HG02588 (cell line): ENCODE data around the gene TRAK1.

Experiments used
- ATAC-seq: cut with Tn5 transposase; IDR thresholded peaks from one replicate; pipeline ENCODE4 v1.9.1; 2021; ENCODE audit warnings: mild to moderate bottlenecking, moderate library complexity; ENCODE audit not compliant: unreplicated experiment

Gene TRAK1

DNA sequence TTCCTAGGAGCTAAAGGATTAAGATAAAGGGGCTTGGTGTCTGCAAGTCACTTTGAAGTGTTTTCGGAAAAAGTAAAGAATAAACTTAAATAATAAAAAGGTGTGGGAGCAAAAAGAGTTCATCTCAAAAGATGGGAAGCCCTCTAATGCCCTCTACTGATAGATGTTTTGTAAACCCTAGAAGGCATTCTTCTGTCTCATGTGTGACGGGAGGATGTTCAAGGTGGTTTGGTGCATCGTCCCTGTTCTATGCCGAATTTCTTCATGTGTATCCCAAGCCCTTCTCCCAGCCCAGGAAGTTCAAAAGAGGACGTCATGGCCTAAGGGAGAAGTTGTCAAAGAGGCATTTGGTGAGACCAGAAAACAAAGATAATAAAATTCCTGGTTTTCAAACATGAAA is 137.6 kb downstream of the TRAK1 start:
- ATAC-seq = no peak

DNA sequence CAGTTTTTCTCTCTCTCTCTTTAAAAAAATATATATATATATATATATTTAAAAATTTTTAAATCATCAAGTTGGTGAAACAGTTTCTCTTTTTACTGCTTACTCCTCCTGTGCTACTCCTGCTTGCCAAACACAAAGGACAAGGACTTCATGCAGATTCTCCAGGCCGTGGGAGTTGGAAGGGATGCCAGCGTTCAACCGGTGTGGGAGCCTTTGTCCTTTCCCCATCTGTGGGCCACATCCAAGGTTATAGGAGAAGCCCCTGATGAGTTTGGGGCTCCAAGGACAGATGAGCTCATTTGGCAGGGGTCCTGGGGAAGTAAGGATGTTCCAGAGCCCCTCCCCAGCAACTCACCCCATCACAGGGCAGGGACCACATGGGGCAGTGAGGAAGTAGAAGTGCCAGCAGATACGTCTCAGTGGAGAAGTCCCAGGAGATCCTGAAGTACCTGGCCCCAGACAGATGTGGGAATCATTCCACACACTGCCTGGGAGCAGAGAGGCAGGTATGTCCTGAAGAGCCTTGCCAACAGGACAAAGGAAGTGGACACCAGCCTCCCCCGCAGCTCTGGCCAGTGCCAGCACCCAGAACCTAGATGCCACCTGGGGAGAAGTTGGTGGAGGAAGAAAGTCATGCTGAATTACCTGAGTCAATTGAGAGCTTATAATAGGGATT is 138.2 kb downstream of the TRAK1 start:
- ATAC-seq = no peak

DNA sequence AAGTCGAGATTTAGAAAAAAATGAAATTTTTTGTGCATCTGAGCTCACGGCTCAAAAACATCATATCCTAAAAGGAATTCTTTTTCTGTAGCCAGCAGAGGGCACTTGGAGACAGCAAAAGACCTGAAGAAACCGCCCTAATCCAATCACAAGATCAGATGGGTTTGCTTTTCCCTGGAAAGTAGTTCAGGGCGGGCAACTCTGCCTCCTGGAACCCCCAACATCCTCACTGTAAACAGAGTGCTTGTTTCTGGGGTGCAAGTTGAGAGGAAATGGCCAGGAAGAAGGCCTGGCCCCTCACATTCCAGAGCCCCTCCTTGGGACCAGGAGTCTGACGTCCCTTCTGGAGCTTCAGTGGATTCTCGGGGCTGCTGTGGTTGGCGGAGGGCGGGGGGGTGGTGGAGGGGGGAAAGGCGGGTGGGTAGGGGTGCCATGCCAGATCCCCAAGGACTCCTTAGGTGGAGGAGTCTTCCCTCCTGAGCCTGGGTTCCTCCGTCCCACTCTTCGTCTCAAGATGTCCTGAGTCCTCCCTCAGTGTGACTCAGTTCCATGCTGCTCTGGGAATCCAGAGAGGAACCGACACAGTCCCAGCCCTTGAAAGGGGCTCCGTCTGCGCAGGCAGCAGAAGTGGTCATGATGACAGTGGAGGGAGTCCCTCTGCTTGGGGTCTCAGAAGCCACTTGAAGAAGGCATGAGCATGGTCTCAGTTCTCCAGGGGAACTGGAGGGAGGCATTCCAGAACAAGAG is 139.0 kb downstream of the TRAK1 start:
- no peak for ATAC-seq

DNA sequence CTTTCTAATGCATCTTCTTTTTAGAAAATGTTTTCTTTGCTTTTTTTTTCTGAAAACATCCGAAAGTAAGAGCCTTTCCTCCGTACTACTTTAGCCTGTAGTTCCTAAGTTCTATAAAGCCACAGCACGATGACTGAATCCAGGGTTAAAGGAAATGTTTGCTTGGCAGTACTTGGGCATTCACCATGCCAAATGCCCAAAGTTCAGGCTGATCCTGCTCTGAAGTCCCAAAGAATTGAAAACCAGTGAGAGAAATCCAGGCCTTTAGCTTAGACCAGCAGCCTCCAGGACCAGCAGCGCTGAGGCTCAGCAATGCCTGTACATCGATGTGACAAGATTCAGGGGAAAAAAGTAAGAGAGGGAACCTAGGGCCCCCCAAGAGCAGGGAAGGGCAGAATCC is 139.7 kb downstream of the TRAK1 start:
- ATAC-seq = no peak

DNA sequence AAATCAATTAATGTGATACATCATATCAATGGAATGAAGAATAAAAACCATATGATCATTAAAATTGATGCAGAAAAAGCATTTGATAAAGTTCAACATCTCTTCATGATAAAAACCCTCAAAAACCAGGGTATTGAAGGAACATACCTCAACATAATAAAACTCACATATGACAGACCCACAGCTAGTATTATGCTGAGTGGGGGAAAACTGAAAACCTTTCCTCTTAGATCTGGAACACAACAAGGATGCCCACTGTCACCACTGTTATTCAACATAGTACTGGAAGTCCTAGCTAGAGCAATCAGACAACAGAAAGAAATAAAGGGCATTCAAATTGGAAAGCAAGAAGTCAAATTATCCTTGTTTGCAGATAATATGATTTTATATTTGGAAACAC is 144.4 kb downstream of the TRAK1 start:
- no peak for ATAC-seq

DNA sequence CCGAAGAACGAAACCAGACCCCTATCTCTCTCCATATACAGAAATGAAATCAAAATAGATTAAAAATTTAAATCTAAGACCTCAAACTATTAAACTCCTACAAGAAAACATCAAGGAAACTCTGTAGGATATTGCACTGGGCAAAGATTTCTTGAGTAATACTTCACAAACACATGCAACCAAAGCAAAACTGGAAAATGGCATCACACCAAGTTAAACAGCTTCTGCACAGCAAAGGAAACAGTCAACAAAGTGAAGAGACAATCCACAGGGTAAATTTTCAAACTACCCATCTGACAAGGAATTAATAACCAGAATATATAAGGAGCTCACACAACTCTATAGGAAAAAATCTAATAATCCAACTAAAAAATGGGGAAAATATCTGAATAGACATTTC is 145.5 kb downstream of the TRAK1 start:
- no peak for ATAC-seq

DNA sequence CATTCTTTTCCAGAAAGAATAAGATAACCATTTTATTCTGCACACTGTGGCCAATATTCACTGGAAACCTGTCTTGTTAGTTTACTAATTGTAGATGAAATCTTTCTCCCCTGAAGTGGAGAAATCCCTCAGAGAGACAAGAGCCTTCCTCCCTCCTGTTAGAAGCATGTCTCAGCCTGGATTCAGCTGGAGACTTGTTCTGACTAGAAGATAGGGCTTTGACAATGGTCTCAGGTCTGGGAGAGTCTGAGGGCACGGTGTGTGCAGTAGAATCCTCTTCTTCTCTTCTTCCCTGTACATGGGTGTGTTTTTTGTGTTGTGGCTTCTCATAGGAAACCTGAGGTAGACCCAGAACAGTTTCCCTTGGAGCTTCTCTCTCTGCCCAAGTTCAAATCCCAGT is 154.9 kb downstream of the TRAK1 start:
- no peak for ATAC-seq

DNA sequence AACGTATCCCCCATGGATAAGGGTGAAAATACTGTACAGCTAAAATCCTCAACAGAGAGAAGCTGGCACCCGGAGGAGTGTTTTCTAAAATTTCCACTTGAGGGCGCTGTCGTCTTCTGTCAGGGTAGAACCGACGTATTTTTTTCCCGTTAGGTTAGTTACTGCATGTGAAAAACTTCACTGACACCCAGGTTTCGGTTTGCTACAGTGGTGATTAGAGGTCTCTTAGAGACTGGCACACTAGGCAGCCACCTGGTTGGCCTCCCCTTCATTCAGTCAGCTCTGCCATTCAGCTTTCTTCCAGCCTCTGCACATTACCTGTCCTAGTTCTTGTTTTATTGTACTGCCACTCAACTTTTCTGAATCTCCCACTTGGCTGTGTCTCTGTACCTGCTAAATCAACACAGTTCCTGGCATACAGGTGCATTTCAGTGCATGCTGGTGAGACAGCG is 156.4 kb downstream of the TRAK1 start:
- ATAC-seq = no peak

DNA sequence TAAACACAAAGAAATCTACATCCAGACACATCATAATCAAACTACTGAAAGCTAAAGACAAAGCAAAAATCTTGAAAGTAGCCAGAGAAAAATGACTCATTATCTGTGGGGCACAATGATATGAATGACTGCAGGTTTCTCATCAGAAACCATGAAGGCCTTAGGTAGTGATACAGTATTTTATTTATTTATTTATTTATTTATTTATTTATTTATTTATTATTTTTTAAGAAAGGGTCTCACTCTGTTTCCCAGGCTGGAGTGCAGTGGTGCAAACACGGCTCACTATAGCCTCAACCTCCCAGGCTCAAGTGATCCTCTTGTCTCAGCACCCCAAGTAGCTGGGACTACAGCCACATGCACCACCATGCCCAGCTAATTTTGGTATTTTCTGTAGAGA is 159.6 kb downstream of the TRAK1 start:
- no peak for ATAC-seq

DNA sequence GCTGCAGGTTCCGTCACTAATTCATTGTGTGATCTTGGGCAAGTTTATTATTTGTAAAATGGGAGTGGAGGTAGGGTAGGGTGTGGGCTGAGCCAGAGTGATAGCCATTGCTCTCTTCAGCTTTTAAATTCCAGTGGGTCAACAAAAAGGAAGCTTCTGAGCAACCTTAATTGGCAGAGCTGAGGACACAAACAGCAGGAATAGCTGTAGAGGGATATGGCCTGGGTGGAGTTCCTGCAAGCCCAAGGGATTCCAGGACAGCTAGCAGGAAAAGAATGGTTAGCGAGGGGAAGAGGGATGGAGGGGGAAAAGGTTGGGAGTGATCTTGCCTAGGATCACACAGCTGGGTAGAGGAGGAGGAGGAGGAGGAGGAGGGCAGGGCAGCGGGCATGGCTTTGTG is 163.4 kb downstream of the TRAK1 start:
- ATAC-seq = no peak

DNA sequence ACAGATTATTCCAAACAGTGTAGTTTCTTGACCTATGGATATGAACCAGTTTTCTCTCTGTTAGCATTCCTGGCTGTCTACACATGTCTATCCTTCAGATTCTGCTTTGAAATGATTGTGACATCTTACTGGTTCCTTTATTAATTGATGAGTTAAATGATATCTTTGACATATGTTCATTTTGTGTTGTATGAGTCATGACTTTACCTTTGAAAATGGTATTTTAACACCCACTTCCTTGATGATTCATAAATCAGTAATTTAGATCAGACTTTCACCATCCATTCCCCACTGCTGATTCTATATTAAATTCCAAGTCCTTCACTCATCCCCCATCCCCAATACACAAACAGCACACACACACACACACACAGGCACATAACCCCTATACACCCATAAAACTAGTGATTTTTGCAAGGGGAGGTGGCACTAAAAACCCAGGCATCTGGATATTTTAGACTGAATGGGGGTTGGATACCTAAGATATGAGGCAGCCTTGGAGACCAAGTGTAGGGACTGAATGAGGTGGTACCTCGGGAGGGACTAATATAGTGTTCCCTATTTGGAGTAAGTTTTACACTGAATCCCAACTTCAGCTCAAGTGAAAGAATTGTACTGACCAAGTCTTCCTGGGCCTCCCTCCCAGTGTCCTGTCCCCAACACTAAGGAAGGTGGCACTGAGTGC is 165.1 kb downstream of the TRAK1 start:
- no peak for ATAC-seq

DNA sequence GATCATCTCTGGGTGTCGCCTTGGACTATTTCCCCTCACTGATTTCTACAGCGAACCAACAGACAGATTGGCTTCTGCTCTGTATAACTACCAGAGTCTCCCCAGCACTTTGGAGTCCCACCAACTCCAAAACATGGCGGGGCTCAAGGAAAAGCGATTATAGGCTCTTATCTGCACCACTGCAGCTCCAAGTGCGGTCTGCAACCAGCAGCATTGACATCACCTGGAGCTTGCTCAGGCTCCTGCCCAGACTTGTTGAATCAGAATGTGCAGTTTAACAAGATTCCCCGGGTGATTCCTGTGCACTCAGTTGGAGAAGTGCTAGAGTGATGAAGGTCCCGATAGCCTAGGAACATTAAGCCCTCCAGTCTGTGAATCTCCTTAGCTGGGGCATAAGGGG is 165.8 kb downstream of the TRAK1 start:
- no peak for ATAC-seq

DNA sequence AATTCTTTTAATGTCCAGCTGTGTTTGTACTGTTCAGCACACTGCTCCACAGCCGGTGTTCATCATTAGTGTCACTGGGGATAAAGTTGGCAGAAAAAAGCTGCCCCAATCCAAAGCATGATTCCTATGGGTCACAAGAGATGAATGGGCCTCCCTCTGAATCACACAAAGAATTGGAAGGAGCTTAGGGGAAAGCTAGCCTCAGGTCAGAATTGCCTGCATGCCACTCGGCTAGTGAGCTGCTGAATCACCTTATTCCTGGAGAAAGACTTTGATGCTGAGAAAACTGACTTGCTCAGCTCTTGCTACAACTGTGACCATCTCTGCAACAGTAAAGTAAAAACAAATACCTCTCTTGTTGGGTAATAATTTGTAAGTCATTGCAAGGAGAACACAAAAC is 171.4 kb downstream of the TRAK1 start:
- ATAC-seq = no peak

DNA sequence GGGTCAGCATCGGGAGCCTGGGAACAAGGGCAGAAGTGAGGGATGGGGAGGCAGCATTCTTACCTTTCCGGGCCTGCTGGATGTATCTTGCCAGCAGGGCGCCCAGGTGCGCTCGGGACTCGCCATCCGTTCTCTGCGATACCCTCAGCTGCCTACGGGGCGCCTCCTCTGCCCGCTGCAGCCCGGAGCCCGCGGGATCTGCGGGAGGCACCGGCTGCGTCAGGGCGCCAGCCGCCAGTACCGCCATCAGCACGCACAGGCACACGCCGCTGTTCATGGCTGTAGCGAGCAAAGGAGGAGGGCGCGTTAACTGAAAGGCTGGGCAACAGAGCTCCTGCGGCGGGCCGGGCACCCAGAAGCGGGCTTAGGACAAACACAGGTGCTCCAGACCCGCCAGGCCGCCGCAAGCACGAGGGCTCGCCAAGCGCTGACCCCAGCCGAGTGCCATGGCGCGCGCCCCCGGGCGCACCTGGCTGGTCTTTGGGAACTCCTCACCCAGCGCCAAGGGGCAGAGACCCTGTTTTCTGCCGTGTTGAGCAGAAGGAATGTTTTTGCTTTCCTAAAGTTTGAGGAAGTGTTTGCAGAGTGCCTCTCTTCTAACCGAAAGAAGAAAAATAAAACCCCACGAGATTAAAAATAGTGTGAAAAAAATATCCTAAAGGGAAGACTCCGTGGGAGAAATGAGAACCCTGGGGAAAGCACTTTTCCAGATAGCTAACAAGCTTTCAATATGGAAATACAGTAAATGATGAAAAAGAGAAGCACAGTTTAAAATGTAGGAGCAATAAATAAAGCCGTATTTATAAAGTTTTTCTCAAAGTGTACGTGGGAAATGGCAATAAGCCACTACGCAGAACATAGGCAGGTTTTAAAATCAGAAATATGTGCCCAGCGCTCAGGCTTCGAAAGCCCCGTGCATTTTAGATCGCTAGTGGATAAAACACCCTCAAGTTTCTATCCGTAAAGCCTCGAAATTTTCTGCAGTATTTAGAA is 172.5 kb downstream of the TRAK1 start:
- no peak for ATAC-seq

DNA sequence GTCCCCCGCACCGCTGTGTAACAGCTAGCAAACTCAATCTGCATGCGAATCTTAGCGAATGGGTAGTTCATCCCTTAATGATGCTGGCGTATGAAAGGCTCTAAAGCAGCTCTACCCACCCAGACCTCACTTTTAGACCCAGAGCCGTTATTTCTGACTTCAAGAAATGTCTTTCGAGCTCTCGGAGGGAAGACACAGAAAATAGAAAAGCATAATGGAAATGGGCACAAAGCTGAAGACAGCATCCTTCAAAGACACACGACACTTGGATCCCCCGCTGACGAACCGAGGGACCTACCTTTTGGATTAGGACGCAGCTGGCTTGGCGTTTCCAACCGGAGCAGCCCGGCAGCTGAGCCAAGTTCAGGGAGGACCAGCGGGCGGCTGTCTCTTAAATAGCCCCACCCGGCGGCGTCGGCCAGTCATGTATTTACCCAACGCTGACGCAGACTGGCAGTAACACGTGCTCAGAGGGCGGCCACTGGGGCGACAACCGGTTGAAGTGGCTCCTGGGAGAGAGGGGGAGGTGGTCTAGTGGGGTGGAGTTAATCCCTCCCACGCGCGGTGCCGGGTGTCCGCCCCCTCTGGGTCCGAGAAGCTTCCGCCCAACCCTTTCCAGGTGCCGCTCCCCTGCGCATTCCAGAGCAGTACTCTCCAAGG is 173.4 kb downstream of the TRAK1 start:
- no peak for ATAC-seq

DNA sequence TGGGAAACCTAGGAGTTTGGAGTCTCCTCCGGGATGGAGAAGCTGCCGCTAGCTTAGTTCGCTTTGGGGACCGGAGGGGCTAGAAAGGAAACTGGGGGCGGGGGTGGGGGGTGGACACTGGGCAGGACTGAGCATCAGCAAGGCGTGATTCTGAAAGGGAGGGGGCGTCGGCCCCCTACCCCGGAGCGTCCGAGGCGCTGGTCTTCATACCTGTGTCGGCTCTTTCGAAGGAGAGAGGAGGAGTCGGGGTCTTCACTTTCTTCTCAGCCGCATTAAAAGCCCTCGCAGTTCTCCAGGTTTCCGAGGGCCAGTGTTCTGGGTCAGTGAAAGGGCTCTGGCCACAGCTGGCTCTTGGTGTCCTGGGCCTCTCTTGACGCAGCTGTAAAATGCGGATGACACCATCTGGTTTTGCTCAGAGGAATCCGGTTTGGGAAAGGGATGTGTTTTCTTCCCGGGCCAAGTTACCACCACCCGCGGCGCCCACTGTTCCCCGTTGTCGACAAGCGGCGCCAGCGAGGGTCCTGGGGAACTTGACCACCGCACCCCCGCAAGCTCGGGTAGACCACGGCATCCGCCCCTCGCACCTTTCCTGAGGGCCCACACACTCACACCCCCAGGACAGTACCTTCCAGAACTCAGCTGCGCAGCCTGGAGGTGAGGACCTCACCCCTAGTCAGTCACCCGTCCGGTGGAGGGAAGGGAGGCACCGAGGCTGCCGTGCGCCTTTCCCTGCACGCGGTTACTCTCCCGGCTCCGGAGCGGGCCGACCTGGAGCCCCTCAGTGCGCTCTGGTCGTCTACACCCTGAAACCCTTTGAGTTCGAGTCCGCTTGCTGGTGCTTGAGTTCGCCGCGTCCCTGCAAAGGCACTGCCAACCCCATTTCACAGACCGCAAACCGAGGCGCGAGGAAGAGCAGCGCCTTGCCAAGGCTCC is 174.2 kb downstream of the TRAK1 start:
- no peak for ATAC-seq

DNA sequence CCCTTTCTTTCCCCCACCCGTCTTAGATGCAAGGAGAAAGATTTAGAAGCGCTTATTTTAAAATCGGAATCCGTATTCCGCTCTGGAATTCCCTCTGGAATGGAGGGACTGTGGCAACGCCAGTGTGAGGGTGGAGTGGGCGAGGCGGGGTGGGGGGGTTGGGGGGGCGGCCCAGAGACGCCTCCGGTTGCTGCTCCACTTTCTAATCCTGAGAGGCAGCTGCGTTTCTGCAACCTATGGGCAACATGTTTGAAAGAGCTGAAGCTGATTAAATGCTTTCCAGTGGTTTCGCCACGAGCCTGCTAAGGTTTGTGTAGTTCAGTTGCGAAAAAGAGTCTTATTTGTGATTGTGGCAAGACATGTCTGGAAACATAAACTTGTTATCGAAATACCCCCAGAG is 174.9 kb downstream of the TRAK1 start, which contains the start of gene CCK:
Gene CCK (minus strand): TSS at position 101 of the 400 bp plus-strand sequence. CDS start 2,555 bp downstream, outside the sequence.
- no peak for ATAC-seq

DNA sequence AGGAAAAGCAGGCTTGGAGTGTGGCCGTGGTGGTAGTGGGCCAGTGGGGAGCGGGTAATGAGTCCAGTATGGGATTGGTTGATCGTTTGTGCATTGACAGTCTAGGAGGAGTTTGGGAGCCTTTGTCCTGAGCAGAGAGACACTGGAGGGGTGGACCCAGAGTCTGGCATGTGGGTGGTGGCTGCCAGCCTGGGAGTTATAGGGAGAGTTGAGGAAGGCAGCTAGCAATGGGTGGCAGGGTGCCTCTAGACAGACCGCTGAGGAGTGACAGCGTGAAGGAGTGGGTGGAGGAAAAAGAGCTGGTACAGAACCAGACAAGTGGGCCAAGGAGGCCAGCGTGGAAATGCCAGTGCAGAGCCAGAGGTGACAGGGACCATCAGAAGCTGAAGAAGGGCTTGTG is 176.7 kb downstream of the TRAK1 start:
- no peak for ATAC-seq

DNA sequence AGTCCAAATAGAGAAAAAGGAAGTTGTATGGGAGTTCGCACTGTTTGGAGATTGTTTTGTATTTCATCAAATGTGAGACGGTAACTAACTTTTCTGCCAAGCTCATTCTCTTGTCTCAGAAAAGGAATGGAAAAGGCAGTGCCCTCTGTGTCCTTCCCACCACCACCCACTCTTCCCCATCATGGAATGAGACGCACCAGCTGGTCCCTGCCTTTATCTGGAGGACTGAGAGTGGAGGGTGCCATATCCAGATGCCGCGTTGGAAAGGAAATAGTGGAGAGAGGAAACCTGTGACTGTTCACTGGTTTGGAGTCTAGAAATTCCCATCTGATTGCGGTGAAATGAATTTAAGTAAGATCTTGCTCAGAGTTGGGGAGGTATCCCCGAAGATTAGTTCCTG is 178.5 kb downstream of the TRAK1 start:
- no peak for ATAC-seq
